ENCODE results near the gene PFN3.

PFN3 gene

GRCh38 chr5:177389241-177390169, 11.0 kb downstream of the PFN3 start:
- peak; percentile 94 for DNase-seq (ENCODE audit: low spot score)
- POLR2A ChIA-PET (ENCODE audit: low non-redundant PET): interaction anchor here (0.6 to 2.5 kb wide), 8 partner anchors 11 to 259 kb away, joined by 3 to 15 read pairs (median 4); no protein-coding TSS in a partner anchor
- peak overlapping the region; percentile 99 for H3K27ac ChIP-seq
- TF ChIP-seq CTCF (conservative IDR thresholded peaks at IDR 0.05; ENCODE audit: low read depth): no peak
- CTCF ChIA-PET: interaction anchor here (0.6 to 7.4 kb wide), 15 partner anchors 14 to 275 kb away, joined by 3 to 162 read pairs (median 4); partner anchors contain the start of gene PFN3

- POLR2A ChIA-PET (ENCODE audit: low non-redundant PET): interaction anchor here (0.6 to 2.5 kb wide), 3 partner anchors 11 to 67 kb away, joined by 3 to 15 read pairs (median 3); no protein-coding TSS in a partner anchor
These were observed 11.9 kb downstream of the PFN3 start for GRCh38 chr5:177388521-177389052.

GRCh38 chr5:177387405-177387804, 13.1 kb downstream of the PFN3 start:
- ChIA-PET POLR2A (ENCODE audit: low non-redundant PET) (no interaction called here), CTCF (interaction anchor here (1.2 kb wide), 1 partner anchor 21 kb away, joined by 3 read pairs; no protein-coding TSS in a partner anchor)
- TF ChIP-seq CTCF (conservative IDR thresholded peaks at IDR 0.05; ENCODE audit: low read depth): no peak
- H3K27ac ChIP-seq: peak overlapping the region; percentile 99
- no peak for DNase-seq (ENCODE audit: low spot score)

More at GRCh38 chr5:177388521-177389052, 11.9 kb downstream of the PFN3 start:
- TF ChIP-seq CTCF (conservative IDR thresholded peaks at IDR 0.05; ENCODE audit: low read depth): no peak
- CTCF ChIA-PET: interaction anchor here (1.2 to 7.4 kb wide), 6 partner anchors 15 to 107 kb away, joined by 3 to 162 read pairs (median 21); partner anchors contain the start of gene PFN3
- peak overlapping the region; percentile 99 for H3K27ac ChIP-seq
- DNase-seq (ENCODE audit: low spot score): peak; percentile 67

GRCh38 chr5:177386542-177386941, 13.9 kb downstream of the PFN3 start:
- no peak for TF ChIP-seq CTCF (conservative IDR thresholded peaks at IDR 0.05; ENCODE audit: low read depth)
- CTCF ChIA-PET: interaction anchor here (0.7 to 1.6 kb wide), 4 partner anchors 13 to 17 kb away, joined by 3 to 4 read pairs (median 4); no protein-coding TSS in a partner anchor
- H3K27ac ChIP-seq: no peak overlapping the region
- DNase-seq (ENCODE audit: low spot score): no peak
- POLR2A ChIA-PET (ENCODE audit: low non-redundant PET): no interaction called here

GRCh38 chr5:177385720-177386119, 14.7 kb downstream of the PFN3 start:
- ChIA-PET POLR2A (ENCODE audit: low non-redundant PET) (no interaction called here), CTCF (interaction anchor here (0.7 to 1.6 kb wide), 3 partner anchors 12 to 118 kb away, joined by 3 to 4 read pairs (median 3); no protein-coding TSS in a partner anchor)
- TF ChIP-seq CTCF (conservative IDR thresholded peaks at IDR 0.05; ENCODE audit: low read depth): no peak
- no peak for DNase-seq (ENCODE audit: low spot score)
- H3K27ac ChIP-seq: no peak overlapping the region

GRCh38 chr5:177384134-177384533, 16.3 kb downstream of the PFN3 start, which contains the start of gene SLC34A1:
Gene SLC34A1, plus strand, starts transcription at chr5:177384434. Its CDS starts 1,308 bp downstream, at chr5:177385742.
- ChIA-PET POLR2A (ENCODE audit: low non-redundant PET) (no interaction called here), CTCF (interaction anchor here (0.7 kb wide), 1 partner anchor 13 kb away, joined by 3 read pairs; no protein-coding TSS in a partner anchor)
- H3K27ac ChIP-seq: no peak within 1 kb of the TSS
- DNase-seq (ENCODE audit: low spot score): no peak
- TF ChIP-seq CTCF (conservative IDR thresholded peaks at IDR 0.05; ENCODE audit: low read depth): no peak
